A549 treated with AZD9567 at 1 μM for 4 hours (cell line): Measurements from ENCODE around the gene ZBTB45. TPM values are rescaled to one million over a fixed set of nuclear protein-coding genes. Genes with fewer than 3 reads are reported as not detected.

Experiments
- total RNA-seq: library from RNA; stranded (reverse); fragments of 200-300 nt; extraction: Qiagen RNA extraction; gene quantifications from 5 replicates; pipeline ENCODE4 v1.2.3, GENCODE V29; 2022; ENCODE audit not compliant: insufficient read depth

Gene ZBTB45
- 12.8 to 19.5 TPM (median 19.0 TPM) in 5 replicates for total RNA-seq

DNA sequence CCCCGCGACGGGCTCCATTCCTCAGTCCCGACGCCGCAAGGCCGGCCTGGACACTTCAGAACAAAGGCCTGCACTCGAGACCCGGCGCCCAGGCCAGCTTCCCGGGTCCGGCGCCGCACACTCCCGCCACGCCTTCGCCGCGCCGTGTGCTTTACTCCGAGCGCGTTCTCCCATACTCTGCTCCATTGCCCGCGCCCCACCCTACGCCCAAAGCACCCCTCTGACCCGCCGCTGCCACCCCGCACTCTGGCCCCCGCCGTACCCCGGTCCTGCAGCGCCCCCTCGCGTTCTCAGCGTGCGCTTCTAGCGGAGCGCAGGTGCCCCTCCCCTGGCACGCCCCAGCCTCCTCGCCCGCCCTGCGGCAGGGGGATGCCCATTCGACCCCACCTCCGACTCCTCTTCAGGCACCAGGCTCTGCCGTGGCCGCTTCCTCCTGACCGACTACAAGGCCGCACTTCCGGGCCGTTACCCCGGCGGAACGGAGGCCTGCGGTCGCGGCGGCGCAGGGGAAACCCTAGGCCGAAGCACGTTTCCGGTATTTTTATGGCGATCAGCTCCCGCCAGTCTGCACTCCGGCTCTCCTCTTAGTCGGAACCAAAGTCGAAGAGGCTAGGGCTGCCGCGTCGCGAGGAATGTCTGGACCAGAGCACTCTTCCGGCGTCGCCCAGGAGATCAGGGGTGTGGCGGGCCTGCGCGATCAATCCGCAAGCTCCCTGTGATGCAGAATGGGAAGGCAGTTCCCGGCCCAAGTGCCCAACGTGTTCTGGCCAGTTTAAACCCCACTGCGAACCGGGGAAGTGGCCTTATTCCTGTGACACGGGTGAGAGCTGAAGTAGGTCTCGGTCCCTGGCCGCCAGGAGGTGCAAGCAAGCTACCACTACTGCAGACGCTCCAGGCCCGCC, at the start of gene ZBTB45:
ZBTB45 (minus strand) TSS at position 456 of the 902 bp plus-strand sequence. CDS start 2,137 bp downstream, outside the sequence.

DNA sequence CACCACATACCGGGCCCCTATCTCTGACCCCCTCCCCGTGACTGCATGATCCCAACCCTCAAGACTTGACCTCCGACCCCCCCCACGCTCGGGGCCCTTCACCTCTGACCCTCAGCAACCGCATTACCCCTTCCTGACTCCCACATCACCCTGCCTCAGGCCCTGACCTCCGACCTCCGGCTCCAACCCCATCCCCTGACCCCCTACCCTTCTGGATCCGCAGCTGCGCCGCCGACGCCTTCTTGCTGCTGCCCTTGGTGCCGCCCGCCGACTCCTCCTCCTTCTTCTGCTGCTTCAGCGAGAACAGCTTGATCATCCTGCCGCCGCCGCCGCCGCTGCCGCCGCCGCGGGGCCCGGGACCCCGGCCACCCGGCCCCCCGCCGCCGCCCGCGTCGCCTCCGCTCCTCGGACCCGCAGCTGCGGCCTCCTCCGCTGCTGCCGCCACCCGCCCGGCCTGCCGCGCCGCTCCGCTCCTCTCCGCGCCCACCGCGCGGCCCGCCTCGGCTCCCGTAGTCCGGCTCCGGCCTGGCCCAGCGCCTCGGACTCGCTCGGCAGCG, 38.5 kb upstream of the ZBTB45 start, which contains the start of gene UBE2M:
UBE2M (minus strand) TSS at position 546 of the 557 bp plus-strand sequence; CDS start at position 316, 230 bp downstream.

DNA sequence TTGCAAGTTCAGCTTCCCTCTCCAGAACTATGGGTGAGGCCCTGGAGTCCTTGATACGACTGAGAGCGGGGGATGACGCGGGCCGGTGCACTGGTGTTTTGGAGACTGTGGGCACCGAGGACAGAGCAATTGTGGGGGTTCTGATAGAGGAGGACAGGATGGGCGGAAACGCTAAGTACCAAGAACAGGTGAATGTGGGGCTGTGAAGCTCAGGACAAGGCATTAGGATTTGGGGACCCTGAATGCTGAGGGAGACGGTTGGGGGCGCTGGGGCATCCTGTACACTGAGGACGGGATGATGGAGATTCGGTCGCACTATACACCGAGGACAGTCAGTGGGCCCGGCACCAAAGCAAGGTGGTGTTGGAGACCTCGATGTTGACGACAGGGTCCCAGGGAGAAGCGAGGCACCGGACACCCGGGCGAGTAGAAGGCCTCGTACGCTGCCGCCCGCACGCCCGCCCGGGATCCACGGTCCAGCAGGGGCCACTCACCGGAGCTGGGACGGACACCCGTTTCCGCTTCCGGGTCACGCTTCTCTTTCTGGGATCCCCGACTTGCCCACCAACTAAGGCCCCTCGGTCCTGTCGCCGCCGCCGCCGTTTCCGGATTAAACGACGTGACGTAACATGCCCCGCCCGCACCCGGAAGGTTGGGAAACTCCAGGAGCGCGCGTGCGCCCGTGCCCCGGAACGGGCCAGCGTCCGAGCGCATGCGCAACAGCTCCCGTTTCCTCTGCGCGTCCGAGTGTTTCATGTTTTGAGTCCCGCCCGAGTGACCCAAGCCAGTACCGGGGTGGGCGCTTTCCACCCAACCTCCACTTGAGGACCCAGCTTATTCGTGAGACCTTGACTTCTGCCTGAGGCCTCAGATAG, 35.1 kb upstream of the ZBTB45 start, which contains the start of gene CHMP2A:
CHMP2A (minus strand) TSS at position 612 of the 875 bp plus-strand sequence. CDS start 893 bp downstream, outside the sequence.

DNA sequence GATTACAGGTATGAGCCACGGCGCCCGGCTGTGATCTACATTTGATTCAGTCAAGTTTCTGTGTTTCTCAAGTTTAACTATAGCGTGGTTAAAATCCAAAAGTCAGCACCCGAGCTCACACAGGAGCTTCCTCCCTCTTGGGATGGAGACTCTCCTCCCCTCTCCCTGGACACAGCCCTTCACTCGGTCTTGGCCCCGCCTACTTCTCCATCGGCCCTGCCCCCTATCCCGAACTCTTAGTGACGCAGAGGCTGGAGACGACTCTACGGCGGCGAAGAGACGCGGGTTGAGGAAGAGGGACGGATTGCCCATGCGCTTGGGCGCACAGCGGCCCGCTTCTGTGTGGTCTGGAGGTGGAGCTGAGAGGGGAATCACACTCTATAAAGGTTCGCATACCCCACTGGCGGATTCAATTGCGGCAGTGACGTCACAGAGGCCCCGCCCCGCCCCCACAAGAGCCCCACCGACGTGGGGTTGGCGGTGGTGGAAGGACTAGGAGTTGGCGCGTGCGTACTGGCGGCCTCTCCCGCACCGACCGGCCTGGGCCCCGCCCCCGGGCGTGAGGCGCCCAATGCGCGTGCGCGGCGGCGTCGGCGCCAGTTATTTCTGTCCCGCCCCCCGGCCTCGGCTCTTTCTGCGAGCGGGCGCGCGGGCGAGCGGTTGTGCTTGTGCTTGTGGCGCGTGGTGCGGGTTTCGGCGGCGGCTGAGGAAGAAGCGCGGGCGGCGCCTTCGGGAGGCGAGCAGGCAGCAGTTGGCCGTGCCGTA, 24.4 kb upstream of the ZBTB45 start, which contains the start of gene TRIM28:
TRIM28 (plus strand) TSS at position 239 of the 765 bp plus-strand sequence. CDS start 694 bp downstream, outside the sequence.

DNA sequence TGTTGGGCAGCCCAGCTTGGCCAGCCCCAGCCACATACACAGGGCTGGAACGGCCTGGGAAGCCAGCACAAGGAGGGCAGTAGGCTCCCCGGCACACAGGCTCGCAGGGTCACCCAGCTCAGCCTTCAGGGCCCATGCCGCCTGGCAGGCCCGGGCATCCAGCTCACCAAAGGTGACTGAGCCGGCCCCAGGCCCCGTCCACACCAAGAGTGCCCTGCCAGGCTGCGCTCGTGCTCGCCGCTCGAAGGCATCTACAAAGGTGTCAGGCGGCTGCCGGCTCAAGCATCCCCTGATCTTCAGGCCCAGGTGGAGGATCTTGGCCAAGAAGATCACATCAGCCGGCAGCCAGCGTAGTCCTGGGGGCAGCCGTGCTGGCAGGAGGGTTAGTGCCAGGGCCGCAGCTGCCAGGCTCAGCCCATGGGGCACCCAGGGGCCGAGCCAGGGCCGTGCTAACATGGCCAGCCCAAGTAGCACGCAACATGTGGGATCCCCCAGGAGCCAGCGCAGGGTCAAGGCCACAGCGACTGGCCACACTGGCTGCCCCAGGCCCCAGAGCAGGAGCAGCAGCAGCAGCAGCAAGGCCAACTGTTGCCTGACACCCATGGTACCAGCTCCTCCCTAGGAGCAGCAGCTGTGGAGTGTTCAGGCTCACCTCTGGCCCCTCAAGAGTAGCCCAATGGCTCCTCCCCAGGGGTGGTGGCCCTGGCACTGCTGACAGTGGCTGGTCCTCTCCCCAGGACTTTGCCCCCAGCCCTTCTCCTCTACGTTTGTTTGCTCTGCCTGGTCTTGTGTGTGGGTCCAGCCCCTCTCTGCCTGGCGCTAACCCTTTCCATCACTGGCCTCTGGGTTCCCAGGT, 8.0 kb downstream of the ZBTB45 start, which contains the start of gene SLC27A5:
SLC27A5 (minus strand) TSS at position 640 of the 856 bp plus-strand sequence; CDS start at position 603, 37 bp downstream.

DNA sequence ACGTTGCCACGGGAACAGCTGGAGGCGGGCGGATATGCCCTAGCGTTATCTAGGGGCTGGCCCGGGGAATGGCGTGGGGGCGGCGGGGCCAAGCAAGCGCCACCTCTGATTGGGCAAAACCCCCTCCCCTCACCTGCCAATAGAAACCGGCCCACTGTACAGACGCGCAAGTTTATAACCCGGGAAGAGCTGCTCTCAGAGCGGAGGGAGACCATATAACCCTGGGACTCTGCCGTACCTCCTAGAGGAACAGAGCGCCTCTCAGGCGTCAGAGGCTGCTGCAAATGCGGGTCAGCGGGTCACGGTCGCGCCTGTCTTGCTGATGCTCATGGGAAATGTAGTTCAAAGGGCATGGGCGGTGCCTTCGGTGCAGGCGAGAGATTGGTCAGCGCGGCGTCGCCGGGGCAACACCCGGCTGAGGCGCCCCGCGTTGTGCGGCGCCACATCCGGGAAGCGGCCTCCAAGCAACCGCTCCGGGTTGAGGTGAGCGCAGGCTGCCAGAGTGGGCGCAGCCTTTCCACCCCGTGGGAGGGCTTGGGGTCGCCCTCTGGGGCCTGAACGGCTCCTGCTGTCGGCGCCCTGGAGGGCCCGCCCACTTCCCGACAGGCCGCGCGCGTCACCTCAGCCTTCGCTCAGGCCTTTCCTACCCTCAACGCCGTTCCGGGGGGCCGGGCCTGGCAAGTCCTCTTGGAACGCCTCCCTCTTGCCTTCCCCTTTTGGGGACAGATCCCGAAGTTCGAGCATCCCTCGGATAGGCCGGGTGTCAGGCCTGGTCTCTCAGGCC, 43.7 kb downstream of the ZBTB45 start, which contains the start of gene ZNF446:
ZNF446 (plus strand) TSS at position 639 of the 784 bp plus-strand sequence. CDS start 867 bp downstream, outside the sequence.

DNA sequence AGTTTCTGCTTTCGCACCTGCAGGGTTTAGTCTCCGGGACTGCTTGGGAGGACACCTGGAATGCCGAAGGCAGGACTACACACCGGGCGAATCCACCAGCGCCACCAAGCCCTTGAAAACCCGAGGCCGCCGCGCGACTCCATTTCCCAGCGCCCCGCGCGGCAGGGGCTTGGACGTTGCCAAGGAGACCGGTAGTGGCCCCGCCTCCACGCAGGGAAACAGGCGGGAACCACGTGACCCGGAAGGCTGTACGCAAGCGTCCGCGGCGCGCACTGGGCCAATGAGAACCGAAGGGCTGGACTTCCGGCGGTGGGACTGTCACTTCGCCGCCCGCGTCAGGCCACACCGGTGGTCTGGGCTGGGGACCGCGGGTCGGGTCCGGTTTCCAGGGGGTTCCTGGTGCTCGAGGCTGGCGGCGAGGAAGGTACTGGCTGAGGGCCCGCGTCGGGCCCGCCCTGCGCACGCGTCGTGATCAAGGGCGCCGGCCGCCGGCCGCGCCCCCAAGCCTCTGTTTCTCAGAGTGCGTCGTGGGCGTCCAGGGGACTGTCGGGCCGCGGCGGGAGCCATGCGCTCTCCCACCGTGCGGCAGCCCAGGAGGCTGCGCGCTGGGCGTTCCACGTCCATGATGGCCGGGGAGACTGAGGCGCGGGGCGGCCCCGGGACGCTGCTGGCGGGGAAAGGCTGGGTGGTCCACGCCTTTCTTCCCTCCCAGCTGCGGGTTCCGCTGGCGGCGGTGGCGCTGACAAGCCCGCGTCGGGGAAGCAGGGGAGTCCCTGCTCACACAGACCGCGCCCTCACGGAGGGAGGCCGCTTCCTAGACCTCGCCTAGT, 52.6 kb downstream of the ZBTB45 start, which contains the start of gene ZNF324:
ZNF324 (plus strand) TSS at position 321 of the 830 bp plus-strand sequence. CDS start 2,106 bp downstream, outside the sequence.

Other genes starting within 250 kb of the ZBTB45 start
- 0.81 to 1.6 TPM (median 1.0 TPM) in 5 replicates for gene ZNF8, start 240.9 kb downstream of the ZBTB45 start, total RNA-seq
- gene ERVK3-1, start 214.4 kb downstream of the ZBTB45 start, total RNA-seq, result 93.1 to 105 TPM (median 103 TPM) in 5 replicates
- gene ZSCAN22, start 192.8 kb downstream of the ZBTB45 start, total RNA-seq, result 2.4 to 3.1 TPM (median 2.6 TPM) in 5 replicates
- 10.8 to 14.5 TPM (median 13.4 TPM) in 5 replicates for gene A1BG, start 166.3 kb downstream of the ZBTB45 start, total RNA-seq
- 1.2 to 1.5 TPM (median 1.4 TPM) in 4 of 5 replicates, not detected in the other for gene ZNF497, start 157.1 kb downstream of the ZBTB45 start, total RNA-seq
- 1.0 to 2.0 TPM (median 1.6 TPM) in 5 replicates for gene ZNF837, start 138.8 kb downstream of the ZBTB45 start, total RNA-seq
- gene RPS5, start 132.5 kb downstream of the ZBTB45 start, total RNA-seq, result 2,020 to 2,699 TPM (median 2,590 TPM) in 5 replicates
- gene RNF225, start 124.2 kb downstream of the ZBTB45 start, total RNA-seq, result 0.10 to 0.24 TPM in 2 of 5 replicates, not detected in the others
- 18.6 to 21.4 TPM (median 20.5 TPM) in 5 replicates for gene ZNF584, start 111.2 kb downstream of the ZBTB45 start, total RNA-seq
- gene ZNF132, start 79.7 kb downstream of the ZBTB45 start, total RNA-seq, result 0.08 to 0.12 TPM (median 0.09 TPM) in 4 of 5 replicates, not detected in the other
- 5.8 to 7.1 TPM (median 6.2 TPM) in 5 replicates for gene ZNF324B, start 68.2 kb downstream of the ZBTB45 start, total RNA-seq
- gene ZNF324, start 52.7 kb downstream of the ZBTB45 start, total RNA-seq, result 5.8 to 12.1 TPM (median 10.4 TPM) in 5 replicates
- 7.8 to 13.1 TPM (median 12.7 TPM) in 5 replicates for gene ZNF446, start 43.5 kb downstream of the ZBTB45 start, total RNA-seq
- gene SLC27A5, start 7.8 kb downstream of the ZBTB45 start, total RNA-seq, result 27.6 to 32.4 TPM (median 31.5 TPM) in 5 replicates
- gene TRIM28, start 24.3 kb upstream of the ZBTB45 start, total RNA-seq, result 709 to 983 TPM (median 807 TPM) in 5 replicates
- gene CHMP2A, start 35.3 kb upstream of the ZBTB45 start, total RNA-seq, result 170 to 217 TPM (median 191 TPM) in 5 replicates
- gene UBE2M, start 38.8 kb upstream of the ZBTB45 start, total RNA-seq, result 127 to 145 TPM (median 135 TPM) in 5 replicates
- 10.1 to 16.7 TPM (median 16.7 TPM) in 5 replicates for gene MZF1, start 53.5 kb upstream of the ZBTB45 start, total RNA-seq